Testis (tissue), 3 donors: ENCODE measurements around the gene PIP4K2A. TPM values are rescaled to one million over a fixed set of nuclear protein-coding genes. Genes with fewer than 3 reads are reported as not detected.

Experiments used
- DNase-seq: peaks from one replicate; pipeline ENCODE4 v3.0.0-alpha.2; 2019
- H3K27ac ChIP-seq, 2 donors: fragments of 200-600 bp; sonication (generic); one replicate each; pipeline ENCODE4 v1.5.1; 2019
- H3K27me3 ChIP-seq: fragments of 200-600 bp; sonication (generic); one replicate; pipeline ENCODE4 v1.5.1; 2019
- H3K36me3 ChIP-seq: fragments of 200-600 bp; sonication (generic); one replicate; pipeline ENCODE4 v1.5.1; 2017; ENCODE audit warnings: low read depth; ENCODE audit errors: missing control alignments
- H3K4me1 ChIP-seq: fragments of 200-600 bp; sonication (generic); one replicate; pipeline ENCODE4 v1.5.1; 2019
- H3K4me3 ChIP-seq, 2 donors: fragments of 200-600 bp; sonication (generic); one replicate each; pipeline ENCODE4 v1.5.1; 2017 to 2019
- H3K9me3 ChIP-seq: fragments of 200-600 bp; sonication (generic); one replicate; pipeline ENCODE4 v1.5.1; 2017
- CTCF ChIP-seq, 3 experiments: fragments of 450-650 bp in 2 of 3; fragments of 200-600 bp in 1 of 3; sonication (generic) in 1 of 3; IDR thresholded peaks; one replicate each; pipeline ENCODE4 v1.5.1; 2016 to 2019; ENCODE audit warnings: antibody characterized with exemption in 3 of 3, mild to moderate bottlenecking in 2 of 3, moderate library complexity in 1 of 3
- POLR2A ChIP-seq: fragments of 450-650 bp; IDR thresholded peaks from one replicate; pipeline ENCODE4 v1.6.1; 2017; ENCODE audit warnings: antibody characterized with exemption, mild to moderate bottlenecking, moderate library complexity
- WGBS, 2 donors: methylation state at CpG; one replicate each; pipeline ENCODE4 v1.1.5; 2018; 5-methylcytosine and 5-hydroxymethylcytosine counted together
- intact Hi-C: fragments of 100-400 bp; cut with DNase I; formaldehyde crosslinking; loops from one replicate; pipeline ENCODE4 v1.15.1; 2023; ENCODE audit warnings: low total_unique reads
- polyA plus RNA-seq: library from polyadenylated mRNA; stranded (reverse); fragments of 350-450 nt; fragmentation: Illumina TruSeq; extraction: RNeasy Lipid Tissue Mini Kit (QIAGEN cat#74804); gene quantifications from one replicate; pipeline ENCODE4 v1.2.3, GENCODE V29; 2014; ENCODE audit warnings: low read depth, low replicate concordance; ENCODE audit not compliant: insufficient read depth
- total RNA-seq, 2 donors: library from RNA; depleted of rRNA; stranded (reverse); fragments of >200 nt; gene quantifications; one replicate each; pipeline ENCODE4 v1.2.3, GENCODE V29; 2016

The PIP4K2A gene
- total and polyA plus RNA-seq, 3 donors from 2014 or later: 12.6 to 26.0 (median 15.8) TPM

- DNase-seq: no peak
- intact Hi-C loops: no loop called here
- no peak for TF ChIP-seq CTCF (IDR thresholded peaks at IDR 0.05)
- no peak for TF ChIP-seq POLR2A
- WGBS, 2 donors: 92 to 95% methylated on average over 10 of the region's 10 CpGs
- no peaks in the 10 kb centered on the region for H3K36me3 ChIP-seq
- no peaks in the 10 kb centered on the region for H3K27me3 ChIP-seq
- no peak overlapping the region for H3K27ac ChIP-seq
- no peak overlapping the region for H3K4me3 ChIP-seq
- no peaks in the 10 kb centered on the region for H3K9me3 ChIP-seq
- no peaks in the 10 kb centered on the region for H3K4me1 ChIP-seq
Measured at GRCh38 chr10:22631646-22632278, 82.6 kb downstream of the PIP4K2A start.

- H3K27me3 ChIP-seq: no peaks in the 10 kb centered on the region
- no peaks in the 10 kb centered on the region for H3K4me1 ChIP-seq
- no peaks in the 10 kb centered on the region for H3K36me3 ChIP-seq
- intact Hi-C loops: no loop called here
- 89 to 92% methylated on average over 3 of the region's 3 CpGs for WGBS, 2 donors
- no peaks in the 10 kb centered on the region for H3K9me3 ChIP-seq
- no peak for DNase-seq
- H3K4me3 ChIP-seq: no peak overlapping the region
- TF ChIP-seq CTCF (IDR thresholded peaks at IDR 0.05) (no peak), POLR2A (no peak)
- H3K27ac ChIP-seq: no peak overlapping the region
Measured at GRCh38 chr10:22631185-22631584, 83.2 kb downstream of the PIP4K2A start.

- H3K4me3 ChIP-seq: no peak overlapping the region
- H3K4me1 ChIP-seq: no peaks in the 10 kb centered on the region
- H3K36me3 ChIP-seq: no peaks in the 10 kb centered on the region
- intact Hi-C loops: no loop called here
- H3K9me3 ChIP-seq: no peaks in the 10 kb centered on the region
- H3K27me3 ChIP-seq: no peaks in the 10 kb centered on the region
- no peak for DNase-seq
- TF ChIP-seq POLR2A (no peak), CTCF (IDR thresholded peaks at IDR 0.05) (no peak)
- H3K27ac ChIP-seq: no peak overlapping the region
- 82 to 84% methylated on average over 7 of the region's 7 CpGs for WGBS, 2 donors
Measured at GRCh38 chr10:22630234-22631174, 83.9 kb downstream of the PIP4K2A start.

GRCh38 chr10:22629852-22630233, 84.5 kb downstream of the PIP4K2A start:
- no peaks in the 10 kb centered on the region for H3K27me3 ChIP-seq
- 94% methylated on average over 4 of the region's 4 CpGs for WGBS, 2 donors
- no peak overlapping the region for H3K27ac ChIP-seq
- intact Hi-C loops: no loop called here
- no peak for DNase-seq
- H3K4me1 ChIP-seq: no peaks in the 10 kb centered on the region
- TF ChIP-seq CTCF (IDR thresholded peaks at IDR 0.05): no peak
- TF ChIP-seq POLR2A: no peak
- H3K4me3 ChIP-seq: no peak overlapping the region
- H3K36me3 ChIP-seq: no peaks in the 10 kb centered on the region
- no peaks in the 10 kb centered on the region for H3K9me3 ChIP-seq
